NCI-H1436 treated with DMSO at 0.1 percent for 48 hours (cell line): ENCODE measurements around the gene ELF5.

ENCODE experiments used
- DNase-seq: peaks from one replicate; lab custom pipeline; 2025; lab: John Stamatoyannopoulos, UW

Gene ELF5

GRCh38 chr11:34451053-34451452, 62.5 kb downstream of the ELF5 start:
- no peak for DNase-seq

- no peak for DNase-seq
Measured at GRCh38 chr11:34449013-34449412, 64.6 kb downstream of the ELF5 start.

GRCh38 chr11:34448223-34448994, 65.2 kb downstream of the ELF5 start:
- DNase-seq = no peak

- no peak for DNase-seq
Measured at GRCh38 chr11:34447044-34447443, 66.5 kb downstream of the ELF5 start.

DNA sequence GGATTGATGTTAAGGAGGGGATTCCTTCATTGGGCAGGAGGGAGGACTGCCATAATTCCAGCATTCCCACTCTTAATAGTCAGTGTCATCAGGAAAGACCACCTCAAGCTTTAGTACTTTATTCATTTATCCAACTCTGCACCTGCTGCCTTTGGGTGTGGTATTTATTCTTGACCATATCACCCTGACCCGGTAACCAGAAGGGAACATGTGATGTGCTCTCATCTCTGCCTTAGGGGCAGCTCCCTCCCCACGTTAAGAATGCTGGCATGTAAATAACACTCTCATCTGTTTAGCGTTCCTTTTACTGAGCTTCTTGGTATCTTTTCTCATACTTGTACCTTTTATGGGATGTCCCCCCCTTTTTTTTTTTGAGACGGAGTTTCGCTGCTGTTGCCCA, 67.2 kb downstream of the ELF5 start:
- no peak for DNase-seq

GRCh38 chr11:34445956-34446355, 67.6 kb downstream of the ELF5 start:
- no peak for DNase-seq

GRCh38 chr11:34444428-34444827, 69.2 kb downstream of the ELF5 start:
- no peak for DNase-seq

DNA sequence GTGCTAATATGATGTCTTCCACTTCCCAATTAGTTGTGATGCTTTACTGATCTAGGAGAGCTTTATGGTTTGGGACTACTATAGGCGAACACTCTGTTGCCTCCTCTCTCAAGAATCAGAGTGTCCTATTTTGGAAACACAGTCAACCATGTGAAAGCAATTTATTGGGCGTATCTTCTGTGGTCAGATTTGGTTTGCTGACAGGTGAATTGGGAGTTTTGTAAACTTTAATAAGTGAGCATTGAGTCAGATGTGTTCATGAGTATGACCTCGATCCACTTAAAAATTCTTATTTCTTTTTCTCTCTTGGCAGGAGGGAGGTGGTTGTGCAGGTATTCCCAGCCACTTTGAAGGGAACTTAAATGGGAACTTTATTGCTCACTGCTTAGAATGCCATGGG, 70.5 kb downstream of the ELF5 start:
- DNase-seq = no peak

GRCh38 chr11:34441814-34442213, 71.8 kb downstream of the ELF5 start:
- no peak for DNase-seq

DNA sequence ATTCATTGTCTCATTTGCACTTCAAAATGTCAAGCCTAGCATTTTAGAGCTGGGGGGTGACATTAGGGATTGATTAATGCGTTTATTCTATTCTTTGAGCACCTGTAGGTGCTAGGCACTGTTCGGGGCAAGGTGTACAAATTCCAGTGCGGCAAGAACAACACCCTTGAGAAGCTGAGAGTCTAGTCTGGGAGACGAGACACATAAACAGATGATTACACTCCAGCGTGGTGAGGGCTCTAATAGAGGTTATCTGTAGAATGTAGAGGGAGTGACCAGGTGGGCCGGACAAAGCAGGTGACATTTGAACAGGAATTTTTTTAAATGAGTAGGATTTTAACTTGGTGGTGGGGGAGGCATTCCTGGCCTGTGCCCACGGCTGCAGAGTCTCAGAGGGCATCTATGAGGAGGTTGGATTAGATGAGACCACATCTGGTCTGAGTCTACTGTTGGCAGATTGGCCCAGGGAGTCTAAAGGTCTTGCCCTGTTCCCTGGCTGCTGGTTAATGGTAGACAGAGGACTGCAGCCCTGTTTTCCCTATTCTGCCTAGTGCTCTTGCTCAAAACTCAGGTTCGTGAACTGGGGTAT, 73.9 kb downstream of the ELF5 start:
- DNase-seq = no peak

DNA sequence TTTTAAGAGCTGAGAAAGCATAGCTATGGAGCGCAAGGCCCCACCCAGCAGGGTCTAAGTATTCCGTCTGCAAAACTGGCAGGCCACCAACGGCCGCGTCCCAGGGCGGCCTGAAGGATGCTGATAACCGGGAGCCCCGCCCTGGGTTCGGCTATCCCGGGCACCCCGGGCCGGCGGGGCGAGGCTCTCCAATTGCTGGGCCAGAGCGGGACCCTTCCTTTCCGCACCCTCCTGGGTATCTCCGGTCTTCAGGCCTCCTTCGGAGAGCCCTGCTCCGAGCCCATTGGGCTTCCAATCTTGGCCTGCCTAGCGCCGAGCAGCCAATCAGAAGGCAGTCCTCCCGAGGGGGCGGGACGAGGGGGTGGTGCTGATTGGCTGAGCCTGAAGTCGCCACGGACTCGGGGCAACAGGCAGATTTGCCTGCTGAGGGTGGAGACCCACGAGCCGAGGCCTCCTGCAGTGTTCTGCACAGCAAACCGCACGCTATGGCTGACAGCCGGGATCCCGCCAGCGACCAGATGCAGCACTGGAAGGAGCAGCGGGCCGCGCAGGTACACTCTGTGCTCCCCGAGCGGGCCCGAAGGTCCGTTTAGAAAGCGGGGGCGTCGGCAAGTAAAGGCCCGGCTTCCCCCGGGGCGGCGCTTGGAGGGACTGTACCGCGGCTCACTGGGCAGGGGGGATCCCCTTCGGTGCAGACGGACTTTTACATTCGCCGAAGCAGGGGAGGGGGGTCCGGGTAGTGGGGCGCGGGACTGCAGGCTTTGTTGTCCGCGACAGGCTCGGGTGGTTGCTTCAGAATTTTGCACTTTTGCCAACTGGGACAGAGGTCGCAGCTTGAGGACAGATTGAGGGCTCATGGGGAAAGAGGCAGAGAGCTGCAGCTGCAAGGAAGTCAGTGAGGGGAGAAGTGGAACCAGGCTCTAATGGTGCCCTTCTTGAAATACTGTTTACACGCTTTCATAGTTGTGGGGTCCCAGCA, 74.8 kb downstream of the ELF5 start, which contains the start of gene CAT:
Gene CAT (plus strand): TSS at position 406 of the 979 bp plus-strand sequence. CDS start 80 bp downstream, at position 486.
- DNase-seq = peak; percentile 83

GRCh38 chr11:34437224-34438125, 76.1 kb downstream of the ELF5 start:
- DNase-seq = no peak

DNA sequence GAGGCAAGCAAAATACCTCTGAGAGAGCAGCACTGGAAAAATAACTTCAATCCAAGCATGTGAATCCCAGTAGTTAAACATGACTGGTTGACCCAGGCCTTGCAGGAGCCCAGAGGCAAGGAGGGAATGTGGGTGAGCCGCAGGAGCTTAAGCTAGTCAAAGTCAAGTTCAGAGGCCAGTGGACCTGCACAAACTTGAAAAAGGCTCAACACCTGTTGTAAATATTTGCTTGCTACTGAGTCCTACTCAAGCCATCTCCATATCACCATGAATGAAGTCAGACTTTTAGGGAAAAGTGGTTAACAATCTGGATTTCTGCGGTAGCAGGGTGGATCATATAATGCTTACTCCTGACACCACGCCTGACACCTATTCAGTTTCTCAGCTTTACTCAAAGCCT, 79.7 kb downstream of the ELF5 start:
- DNase-seq = no peak

GRCh38 chr11:34432822-34433221, 80.8 kb downstream of the ELF5 start:
- no peak for DNase-seq

GRCh38 chr11:34431979-34432378, 81.6 kb downstream of the ELF5 start:
- no peak for DNase-seq
